ENCODE measurements around the gene SOX8.

Gene SOX8

GRCh38 chr16:988471-989353 is 7.1 kb downstream of the SOX8 start:
- Histone ChIP-seq H3K4me1 (ENCODE audit: control insufficient read depth, insufficient read depth, low read length) (peaks cover 5% of the 10 kb centered on the region; the same call in 1 of the 2 replicates), H3K4me3 (ENCODE audit: low read depth, low read length) (no peak overlapping the region), H3K9ac (ENCODE audit: low read length) (no peak overlapping the region), H3K27me3 (ENCODE audit: control insufficient read depth, insufficient read depth, low read length) (peaks cover 5% of the 10 kb centered on the region), H3K9me3 (ENCODE audit: control insufficient read depth, insufficient read depth, low read depth, low read length) (peaks cover 5% of the 10 kb centered on the region; the same call in 1 of the 2 replicates), H3K36me3 (ENCODE audit: control insufficient read depth, insufficient read depth, low read length) (no peaks in the 10 kb centered on the region; the same call in 1 of the 2 replicates), H3K27ac (ENCODE audit: low read depth, low read length) (no peak overlapping the region)

- Histone ChIP-seq H3K4me3 (ENCODE audit: low read depth, low read length) (no peak overlapping the region), H3K4me1 (ENCODE audit: control insufficient read depth, insufficient read depth, low read length) (peaks cover 5% of the 10 kb centered on the region; the same call in 1 of the 2 replicates), H3K36me3 (ENCODE audit: control insufficient read depth, insufficient read depth, low read length) (no peaks in the 10 kb centered on the region; the same call in 1 of the 2 replicates), H3K9me3 (ENCODE audit: control insufficient read depth, insufficient read depth, low read depth, low read length) (peaks cover 6% of the 10 kb centered on the region; the same call in 1 of the 2 replicates), H3K27me3 (ENCODE audit: control insufficient read depth, insufficient read depth, low read length) (no peaks in the 10 kb centered on the region), H3K9ac (ENCODE audit: low read length) (no peak overlapping the region), H3K27ac (ENCODE audit: low read depth, low read length) (no peak overlapping the region)
Observed at GRCh38 chr16:989354-989814, 7.8 kb downstream of the SOX8 start.

- no peak overlapping the region for H3K4me3 ChIP-seq (ENCODE audit: low read depth, low read length)
- H3K27ac ChIP-seq (ENCODE audit: low read depth, low read length), result no peak overlapping the region
- no peaks in the 10 kb centered on the region; the same call in 1 of the 2 replicates for H3K27me3 ChIP-seq (ENCODE audit: control insufficient read depth, insufficient read depth, low read length)
- H3K9ac ChIP-seq (ENCODE audit: low read length), result no peak overlapping the region
- peaks cover 20% of the 10 kb centered on the region; the same call in 1 of the 2 replicates for H3K9me3 ChIP-seq (ENCODE audit: control insufficient read depth, insufficient read depth, low read depth, low read length)
- H3K36me3 ChIP-seq (ENCODE audit: control insufficient read depth, insufficient read depth, low read length), result no peaks in the 10 kb centered on the region; the same call in 1 of the 2 replicates
- peaks cover 5% of the 10 kb centered on the region; the same call in 1 of the 2 replicates for H3K4me1 ChIP-seq (ENCODE audit: control insufficient read depth, insufficient read depth, low read length)
Observed at GRCh38 chr16:990516-991291, 9.1 kb downstream of the SOX8 start.

- no peaks in the 10 kb centered on the region; the same call in 1 of the 2 replicates for H3K27me3 ChIP-seq (ENCODE audit: control insufficient read depth, insufficient read depth, low read length)
- H3K4me1 ChIP-seq (ENCODE audit: control insufficient read depth, insufficient read depth, low read length), result peaks cover 8% of the 10 kb centered on the region; the same call in 1 of the 2 replicates
- H3K9me3 ChIP-seq (ENCODE audit: control insufficient read depth, insufficient read depth, low read depth, low read length), result peaks cover 25% of the 10 kb centered on the region; the same call in 1 of the 2 replicates
- no peak overlapping the region for H3K9ac ChIP-seq (ENCODE audit: low read length)
- no peak overlapping the region for H3K27ac ChIP-seq (ENCODE audit: low read depth, low read length)
- no peaks in the 10 kb centered on the region for H3K36me3 ChIP-seq (ENCODE audit: control insufficient read depth, insufficient read depth, low read length)
- no peak overlapping the region for H3K4me3 ChIP-seq (ENCODE audit: low read depth, low read length)
Observed at GRCh38 chr16:991345-991744, 9.8 kb downstream of the SOX8 start.

- Histone ChIP-seq H3K4me1 (ENCODE audit: control insufficient read depth, insufficient read depth, low read length) (peaks cover 12% of the 10 kb centered on the region; the same call in 1 of the 2 replicates), H3K9ac (ENCODE audit: low read length) (no peak overlapping the region), H3K4me3 (ENCODE audit: low read depth, low read length) (no peak overlapping the region), H3K36me3 (ENCODE audit: control insufficient read depth, insufficient read depth, low read length) (no peaks in the 10 kb centered on the region), H3K27me3 (ENCODE audit: control insufficient read depth, insufficient read depth, low read length) (no peaks in the 10 kb centered on the region; the same call in 1 of the 2 replicates), H3K27ac (ENCODE audit: low read depth, low read length) (no peak overlapping the region), H3K9me3 (ENCODE audit: control insufficient read depth, insufficient read depth, low read depth, low read length) (peaks cover 25% of the 10 kb centered on the region; the same call in 1 of the 2 replicates)
Observed at GRCh38 chr16:991773-992172, 10.2 kb downstream of the SOX8 start.

GRCh38 chr16:993731-994130 is 12.2 kb downstream of the SOX8 start:
- no peak overlapping the region for H3K4me3 ChIP-seq (ENCODE audit: low read depth, low read length)
- peaks cover 25% of the 10 kb centered on the region; the same call in 1 of the 2 replicates for H3K9me3 ChIP-seq (ENCODE audit: control insufficient read depth, insufficient read depth, low read depth, low read length)
- no peaks in the 10 kb centered on the region for H3K36me3 ChIP-seq (ENCODE audit: control insufficient read depth, insufficient read depth, low read length)
- no peak overlapping the region for H3K27ac ChIP-seq (ENCODE audit: low read depth, low read length)
- H3K27me3 ChIP-seq (ENCODE audit: control insufficient read depth, insufficient read depth, low read length), result no peaks in the 10 kb centered on the region; the same call in 1 of the 2 replicates
- H3K4me1 ChIP-seq (ENCODE audit: control insufficient read depth, insufficient read depth, low read length), result peaks cover 21% of the 10 kb centered on the region; the same call in 1 of the 2 replicates
- no peak overlapping the region for H3K9ac ChIP-seq (ENCODE audit: low read length)

- H3K4me1 ChIP-seq (ENCODE audit: control insufficient read depth, insufficient read depth, low read length), result peaks cover 19% of the 10 kb centered on the region; the same call in 1 of the 2 replicates
- no peak overlapping the region for H3K9ac ChIP-seq (ENCODE audit: low read length)
- no peak overlapping the region for H3K27ac ChIP-seq (ENCODE audit: low read depth, low read length)
- H3K27me3 ChIP-seq (ENCODE audit: control insufficient read depth, insufficient read depth, low read length), result no peaks in the 10 kb centered on the region; the same call in 1 of the 2 replicates
- peaks cover 25% of the 10 kb centered on the region; the same call in 1 of the 2 replicates for H3K9me3 ChIP-seq (ENCODE audit: control insufficient read depth, insufficient read depth, low read depth, low read length)
- no peaks in the 10 kb centered on the region for H3K36me3 ChIP-seq (ENCODE audit: control insufficient read depth, insufficient read depth, low read length)
- no peak overlapping the region for H3K4me3 ChIP-seq (ENCODE audit: low read depth, low read length)
Observed at GRCh38 chr16:995087-995486, 13.5 kb downstream of the SOX8 start.

GRCh38 chr16:995783-996182 is 14.2 kb downstream of the SOX8 start:
- peaks cover 19% of the 10 kb centered on the region; the same call in 1 of the 2 replicates for H3K4me1 ChIP-seq (ENCODE audit: control insufficient read depth, insufficient read depth, low read length)
- no peaks in the 10 kb centered on the region for H3K36me3 ChIP-seq (ENCODE audit: control insufficient read depth, insufficient read depth, low read length)
- H3K9ac ChIP-seq (ENCODE audit: low read length), result no peak overlapping the region
- H3K27me3 ChIP-seq (ENCODE audit: control insufficient read depth, insufficient read depth, low read length), result no peaks in the 10 kb centered on the region; the same call in 1 of the 2 replicates
- H3K4me3 ChIP-seq (ENCODE audit: low read depth, low read length), result no peak overlapping the region
- peaks cover 25% of the 10 kb centered on the region; the same call in 1 of the 2 replicates for H3K9me3 ChIP-seq (ENCODE audit: control insufficient read depth, insufficient read depth, low read depth, low read length)
- no peak overlapping the region for H3K27ac ChIP-seq (ENCODE audit: low read depth, low read length)

- Histone ChIP-seq H3K27me3 (ENCODE audit: control insufficient read depth, insufficient read depth, low read length) (peaks cover 3% of the 10 kb centered on the region; the same call in 1 of the 2 replicates), H3K4me3 (ENCODE audit: low read depth, low read length) (no peak overlapping the region; the same call in 1 of the 2 replicates), H3K27ac (ENCODE audit: low read depth, low read length) (no peak overlapping the region), H3K9ac (ENCODE audit: low read length) (no peak overlapping the region), H3K9me3 (ENCODE audit: control insufficient read depth, insufficient read depth, low read depth, low read length) (peaks cover 28% of the 10 kb centered on the region; the same call in 1 of the 2 replicates), H3K4me1 (ENCODE audit: control insufficient read depth, insufficient read depth, low read length) (peaks cover 19% of the 10 kb centered on the region; the same call in 1 of the 2 replicates), H3K36me3 (ENCODE audit: control insufficient read depth, insufficient read depth, low read length) (no peaks in the 10 kb centered on the region)
Observed at GRCh38 chr16:996681-997080, 15.1 kb downstream of the SOX8 start.

GRCh38 chr16:997440-998051 is 16.0 kb downstream of the SOX8 start:
- H3K36me3 ChIP-seq (ENCODE audit: control insufficient read depth, insufficient read depth, low read length), result no peaks in the 10 kb centered on the region
- peak overlapping the region; percentile 4; the same call in 1 of the 2 replicates for H3K4me3 ChIP-seq (ENCODE audit: low read depth, low read length)
- peaks cover 3% of the 10 kb centered on the region; the same call in 1 of the 2 replicates for H3K27me3 ChIP-seq (ENCODE audit: control insufficient read depth, insufficient read depth, low read length)
- peaks cover 28% of the 10 kb centered on the region; the same call in 1 of the 2 replicates for H3K9me3 ChIP-seq (ENCODE audit: control insufficient read depth, insufficient read depth, low read depth, low read length)
- H3K4me1 ChIP-seq (ENCODE audit: control insufficient read depth, insufficient read depth, low read length), result peaks cover 22% of the 10 kb centered on the region; the same call in 1 of the 2 replicates
- H3K9ac ChIP-seq (ENCODE audit: low read length), result peak overlapping the region; percentile 39
- H3K27ac ChIP-seq (ENCODE audit: low read depth, low read length), result no peak overlapping the region
